NB4 (cell line): ENCODE data around the gene CBFA2T2.

Experiments used
- CTCF ChIP-seq: IDR thresholded peaks from one replicate; pipeline ENCODE4 v1.5.1; 2012; ENCODE audit warnings: low read depth, low read length
- MAX ChIP-seq: IDR thresholded peaks from 2 replicates; pipeline ENCODE4 v1.6.1; 2011; ENCODE audit warnings: low read depth, low read length
- MYC ChIP-seq: IDR thresholded peaks from 2 replicates; pipeline ENCODE4 v1.6.1; 2011; ENCODE audit warnings: low read depth, low read length
- POLR2A ChIP-seq: IDR thresholded peaks from 2 replicates; pipeline ENCODE4 v1.6.1; 2011; ENCODE audit warnings: mild to moderate bottlenecking; ENCODE audit not compliant: insufficient read length; ENCODE audit errors: extremely low read depth

DNA sequence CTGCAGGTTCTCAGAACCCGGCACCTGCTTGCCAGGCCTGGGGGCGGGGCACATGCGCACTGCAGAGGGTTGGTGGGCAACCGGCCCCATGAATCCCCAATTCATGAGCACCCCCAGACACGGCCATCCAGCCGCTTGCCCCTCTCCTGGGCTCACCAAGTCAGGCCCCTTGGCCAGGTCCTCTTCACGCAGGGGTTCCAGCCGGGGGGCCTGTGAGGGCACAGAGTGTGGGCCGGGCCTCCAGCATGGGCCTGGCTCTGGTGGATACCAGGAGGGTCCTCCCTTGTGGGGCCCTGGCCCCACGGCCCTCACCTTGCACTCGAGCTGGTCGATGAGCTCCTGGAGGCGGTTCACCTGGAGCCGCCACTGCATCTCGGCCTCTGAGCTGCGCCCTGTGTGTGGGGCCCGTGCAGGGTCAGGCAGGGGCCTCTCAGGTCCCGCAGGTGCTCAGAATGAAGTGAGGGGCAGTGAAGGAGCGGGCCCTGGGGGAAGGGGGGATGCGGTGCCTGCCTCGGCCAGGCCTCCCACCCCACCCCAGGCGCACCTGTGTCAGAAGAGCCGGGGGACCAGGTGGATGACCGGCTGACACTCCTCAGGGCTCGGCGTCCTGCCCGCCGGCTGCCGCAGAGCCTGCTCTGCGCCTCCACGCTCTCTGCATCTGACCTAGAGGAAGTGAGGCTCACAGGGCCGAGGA is 169.6 kb downstream of the CBFA2T2 start:
- TF ChIP-seq POLR2A (no peak), CTCF (no peak), MAX (no peak), MYC (no peak)
